Loucy (cell line): ENCODE data around the gene FMO4.
"Not testable (repeated sequence)": the region's sequence is repeated elsewhere in the genome, so short reads cannot be mapped to it uniquely, and the experiment has no call there.

ENCODE experiments used
- H2AFZ ChIP-seq: fragments of 200-600 bp; sonication (generic); 2 replicates; pipeline ENCODE4 v1.6.0; 2016; ENCODE audit warnings: antibody characterized with exemption, mild to moderate bottlenecking, low read length, moderate library complexity
- H3F3A ChIP-seq: fragments of 200-600 bp; 2 replicates; pipeline ENCODE4 v1.6.0; 2016; ENCODE audit warnings: antibody characterized with exemption, low read depth, mild to moderate bottlenecking
- H3K27me3 ChIP-seq: fragments of 200-600 bp; sonication (generic); 2 replicates; pipeline ENCODE4 v1.6.1; 2014; ENCODE audit warnings: low read length, mild to moderate bottlenecking; ENCODE audit not compliant: insufficient read depth, poor library complexity, severe bottlenecking
- H3K36me3 ChIP-seq: fragments of 200-600 bp; sonication (generic); 2 replicates; pipeline ENCODE4 v1.6.1; 2016; ENCODE audit warnings: low read length; ENCODE audit not compliant: insufficient read depth
- H3K4me1 ChIP-seq: fragments of 200-600 bp; sonication (generic); 2 replicates; pipeline ENCODE4 v1.5.1; 2014; ENCODE audit warnings: low read length, mild to moderate bottlenecking; ENCODE audit not compliant: insufficient read depth, poor library complexity, severe bottlenecking
- H3K4me2 ChIP-seq: fragments of 200-600 bp; sonication (generic); 2 replicates; pipeline ENCODE4 v1.6.0; 2014; ENCODE audit warnings: antibody characterized with exemption, low read length, low read depth, mild to moderate bottlenecking; ENCODE audit not compliant: poor library complexity, severe bottlenecking
- H3K4me3 ChIP-seq: fragments of 200-600 bp; sonication (generic); 2 replicates; pipeline ENCODE4 v1.5.1; 2014; ENCODE audit warnings: low read length, mild to moderate bottlenecking, mixed read lengths; ENCODE audit not compliant: poor library complexity, severe bottlenecking
- H3K79me2 ChIP-seq: fragments of 200-600 bp; sonication (generic); 2 replicates; pipeline ENCODE4 v1.6.1; 2014; ENCODE audit warnings: low read length; ENCODE audit not compliant: insufficient read depth
- H3K9ac ChIP-seq: fragments of 200-600 bp; sonication (generic); 2 replicates; pipeline ENCODE4 v1.6.0; 2014; ENCODE audit warnings: mild to moderate bottlenecking, low read depth, low read length, moderate library complexity; ENCODE audit not compliant: poor library complexity, severe bottlenecking
- H3K9me2 ChIP-seq: fragments of 200-600 bp; sonication (generic); replicated peaks from 2 replicates; pipeline ENCODE4 v1.6.1; 2016; ENCODE audit warnings: low read depth, low read length, mixed read lengths
- H3K9me3 ChIP-seq: fragments of 200-600 bp; sonication (generic); 2 replicates; pipeline ENCODE4 v1.6.1; 2014; ENCODE audit warnings: mild to moderate bottlenecking, antibody characterized with exemption, low read length, low read depth; ENCODE audit not compliant: insufficient read depth
- H4K20me1 ChIP-seq: fragments of 200-600 bp; sonication (generic); 2 replicates; pipeline ENCODE4 v1.6.0; 2014; ENCODE audit warnings: antibody characterized with exemption, low read length, mild to moderate bottlenecking; ENCODE audit not compliant: insufficient read depth, poor library complexity, severe bottlenecking
- EZH2phosphoT487 ChIP-seq: fragments of 200-600 bp; IDR thresholded peaks from 2 replicates; pipeline ENCODE4 v1.6.1; 2018; ENCODE audit warnings: antibody characterized with exemption, mild to moderate bottlenecking, moderate library complexity, borderline replicate concordance
- TF ChIP-seq, protein P1 (sequence below): fragments of 200-600 bp; sonication (generic); conservative IDR thresholded peaks from 2 replicates; pipeline ENCODE4 v1.5.1; 2014; ENCODE audit warnings: mild to moderate bottlenecking, antibody characterized with exemption, low read length

Gene FMO4

DNA sequence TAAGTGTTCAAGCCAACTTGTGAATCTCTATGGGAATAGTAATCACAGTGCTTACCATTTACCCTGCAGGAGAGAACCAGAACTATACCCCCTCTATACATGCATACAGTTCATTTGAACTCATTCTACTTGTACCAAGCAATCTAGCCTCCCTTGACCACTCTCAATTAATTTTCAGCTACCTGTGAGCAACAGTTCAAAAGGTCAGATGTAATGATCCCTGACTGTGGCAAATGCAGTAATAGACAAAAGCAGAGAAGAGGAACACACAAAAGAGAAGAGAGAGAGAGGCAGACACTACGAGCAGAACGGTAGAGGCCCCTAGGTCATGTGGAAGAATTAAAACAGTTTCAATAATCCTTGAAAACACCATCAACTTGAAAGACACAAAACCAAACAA, 52.8 kb downstream of the FMO4 start:
- H3K9me3 ChIP-seq, result no peaks in the 10 kb centered on the region
- H3K9me2 ChIP-seq, result no peaks in the 10 kb centered on the region
- H3K4me1 ChIP-seq, result no peaks in the 10 kb centered on the region
- no peaks in the 10 kb centered on the region for H3K79me2 ChIP-seq
- H3K4me3 ChIP-seq, result no peak overlapping the region
- H3K36me3 ChIP-seq, result no peaks in the 10 kb centered on the region
- no peaks in the 10 kb centered on the region for H4K20me1 ChIP-seq
- H2AFZ ChIP-seq, result no peak overlapping the region
- TF ChIP-seq, protein P1, sequence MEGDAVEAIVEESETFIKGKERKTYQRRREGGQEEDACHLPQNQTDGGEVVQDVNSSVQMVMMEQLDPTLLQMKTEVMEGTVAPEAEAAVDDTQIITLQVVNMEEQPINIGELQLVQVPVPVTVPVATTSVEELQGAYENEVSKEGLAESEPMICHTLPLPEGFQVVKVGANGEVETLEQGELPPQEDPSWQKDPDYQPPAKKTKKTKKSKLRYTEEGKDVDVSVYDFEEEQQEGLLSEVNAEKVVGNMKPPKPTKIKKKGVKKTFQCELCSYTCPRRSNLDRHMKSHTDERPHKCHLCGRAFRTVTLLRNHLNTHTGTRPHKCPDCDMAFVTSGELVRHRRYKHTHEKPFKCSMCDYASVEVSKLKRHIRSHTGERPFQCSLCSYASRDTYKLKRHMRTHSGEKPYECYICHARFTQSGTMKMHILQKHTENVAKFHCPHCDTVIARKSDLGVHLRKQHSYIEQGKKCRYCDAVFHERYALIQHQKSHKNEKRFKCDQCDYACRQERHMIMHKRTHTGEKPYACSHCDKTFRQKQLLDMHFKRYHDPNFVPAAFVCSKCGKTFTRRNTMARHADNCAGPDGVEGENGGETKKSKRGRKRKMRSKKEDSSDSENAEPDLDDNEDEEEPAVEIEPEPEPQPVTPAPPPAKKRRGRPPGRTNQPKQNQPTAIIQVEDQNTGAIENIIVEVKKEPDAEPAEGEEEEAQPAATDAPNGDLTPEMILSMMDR, result no peak
- TF ChIP-seq EZH2phosphoT487, result no peak
- no peaks in the 10 kb centered on the region for H3K27me3 ChIP-seq
- H3K9ac ChIP-seq, result no peak overlapping the region
- H3K4me2 ChIP-seq, result no peak overlapping the region
- no peaks in the 10 kb centered on the region for H3F3A ChIP-seq

DNA sequence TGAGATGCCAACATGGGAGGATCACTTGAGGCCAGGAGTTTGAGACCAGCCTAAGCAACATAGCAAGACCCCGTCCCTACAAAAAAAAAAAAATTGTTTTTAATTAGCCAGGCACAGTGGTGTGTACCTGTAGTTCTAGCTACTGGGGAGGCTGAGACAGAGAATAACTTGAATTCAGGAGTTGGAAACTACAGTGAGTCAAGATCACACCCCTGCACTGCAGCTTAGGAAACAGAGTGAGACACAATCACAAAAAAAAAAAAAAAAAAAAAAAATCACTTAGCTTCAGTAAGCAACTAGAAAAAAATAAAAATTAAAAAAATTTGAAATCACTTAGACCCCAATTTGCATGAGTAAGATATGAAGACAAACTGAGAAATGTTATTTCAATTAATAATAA, 53.5 kb downstream of the FMO4 start:
- no peak for TF ChIP-seq EZH2phosphoT487
- TF ChIP-seq, protein P1, result no peak
- H2AFZ ChIP-seq, result no peak overlapping the region
- H4K20me1 ChIP-seq, result no peaks in the 10 kb centered on the region
- H3K9ac ChIP-seq, result no peak overlapping the region
- H3K4me3 ChIP-seq, result no peak overlapping the region
- no peak overlapping the region for H3K4me2 ChIP-seq
- no peaks in the 10 kb centered on the region for H3K27me3 ChIP-seq
- no peaks in the 10 kb centered on the region for H3K9me2 ChIP-seq
- no peaks in the 10 kb centered on the region for H3K9me3 ChIP-seq
- no peaks in the 10 kb centered on the region for H3K79me2 ChIP-seq
- no peaks in the 10 kb centered on the region for H3K36me3 ChIP-seq
- no peaks in the 10 kb centered on the region for H3K4me1 ChIP-seq
- no peaks in the 10 kb centered on the region for H3F3A ChIP-seq

DNA sequence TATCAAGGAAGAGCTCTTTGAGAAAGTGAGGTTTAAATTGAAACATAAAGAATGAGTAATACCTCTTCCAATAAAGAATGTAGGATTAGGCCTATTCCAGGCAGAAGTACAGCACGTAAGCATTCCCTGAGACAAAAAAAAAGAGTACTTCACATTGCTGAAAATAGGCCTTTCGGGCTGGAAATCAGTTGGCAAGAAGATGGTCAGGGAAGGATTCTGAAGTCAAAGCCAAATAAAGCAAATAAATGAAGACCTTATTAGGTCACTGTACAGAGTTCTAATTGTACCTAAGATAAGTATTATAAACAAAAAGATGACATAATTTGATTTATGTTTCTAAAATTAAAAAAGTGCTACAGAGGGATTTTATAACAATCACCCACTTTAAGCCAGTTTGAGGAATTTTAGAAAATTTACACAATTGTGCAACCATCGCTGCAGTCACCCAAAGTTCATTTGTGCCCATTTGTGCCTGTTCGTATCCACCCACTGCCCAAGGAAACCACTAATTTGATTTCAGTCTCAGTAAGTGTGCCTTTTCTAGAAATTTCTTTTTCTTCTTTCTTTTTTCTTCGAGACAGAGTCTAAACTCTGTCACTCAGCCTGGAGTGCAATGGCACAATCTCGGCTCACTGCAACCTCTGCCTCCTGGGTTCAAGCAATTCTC, 58.6 kb downstream of the FMO4 start:
- Histone ChIP-seq H3K4me2 (no peak overlapping the region), H3K79me2 (no peaks in the 10 kb centered on the region), H3K36me3 (no peaks in the 10 kb centered on the region), H3K4me1 (no peaks in the 10 kb centered on the region), H3K27me3 (no peaks in the 10 kb centered on the region), H2AFZ (no peak overlapping the region), H4K20me1 (no peaks in the 10 kb centered on the region), H3K9ac (no peak overlapping the region), H3F3A (no peaks in the 10 kb centered on the region), H3K4me3 (no peak overlapping the region), H3K9me3 (no peaks in the 10 kb centered on the region), H3K9me2 (no peaks in the 10 kb centered on the region)
- no peak for TF ChIP-seq EZH2phosphoT487
- TF ChIP-seq, protein P1, result no peak

DNA sequence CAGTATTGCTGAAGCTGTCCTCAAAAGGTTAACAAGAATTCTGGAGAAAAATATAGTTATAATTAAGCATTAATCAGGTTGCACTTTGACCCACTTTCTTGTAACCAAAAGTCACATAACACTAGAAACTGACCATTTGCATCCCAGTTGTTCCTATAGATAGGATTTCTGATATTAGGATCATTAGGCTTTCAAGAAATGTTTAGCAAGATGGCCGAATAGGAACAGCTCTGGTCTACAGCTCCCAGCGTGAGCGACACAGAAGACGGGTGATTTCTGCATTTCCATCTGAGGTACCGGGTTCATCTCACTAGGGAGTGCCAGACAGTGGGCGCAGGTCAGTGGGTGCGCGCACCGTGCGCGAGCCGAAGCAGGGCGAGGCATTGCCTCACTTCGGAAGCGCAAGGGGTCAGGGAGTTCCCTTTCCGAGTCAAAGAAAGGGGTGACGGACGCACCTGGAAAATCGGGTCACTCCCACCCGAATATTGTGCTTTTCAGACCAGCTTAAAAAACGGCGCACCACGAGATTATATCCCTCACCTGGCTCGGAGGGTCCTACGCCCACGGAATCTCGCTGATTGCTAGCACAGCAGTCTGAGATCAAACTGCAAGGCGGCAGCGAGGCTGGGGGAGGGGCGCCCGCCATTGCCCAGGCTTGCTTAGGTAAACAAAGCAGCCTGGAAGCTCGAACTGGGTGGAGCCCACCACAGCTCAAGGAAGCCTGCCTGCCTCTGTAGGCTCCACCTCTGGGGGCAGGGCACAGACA, 59.6 kb downstream of the FMO4 start:
- H3K4me1 ChIP-seq, H3K4me2 ChIP-seq, H2AFZ ChIP-seq, H3K79me2 ChIP-seq, H3F3A ChIP-seq, H3K9ac ChIP-seq, H3K27me3 ChIP-seq, H3K36me3 ChIP-seq, H3K4me3 ChIP-seq, H4K20me1 ChIP-seq, H3K9me3 ChIP-seq, H3K9me2 ChIP-seq: not testable (repeated sequence)
